ENCODE measurements around the gene ZNF423.

Gene ZNF423

DNA sequence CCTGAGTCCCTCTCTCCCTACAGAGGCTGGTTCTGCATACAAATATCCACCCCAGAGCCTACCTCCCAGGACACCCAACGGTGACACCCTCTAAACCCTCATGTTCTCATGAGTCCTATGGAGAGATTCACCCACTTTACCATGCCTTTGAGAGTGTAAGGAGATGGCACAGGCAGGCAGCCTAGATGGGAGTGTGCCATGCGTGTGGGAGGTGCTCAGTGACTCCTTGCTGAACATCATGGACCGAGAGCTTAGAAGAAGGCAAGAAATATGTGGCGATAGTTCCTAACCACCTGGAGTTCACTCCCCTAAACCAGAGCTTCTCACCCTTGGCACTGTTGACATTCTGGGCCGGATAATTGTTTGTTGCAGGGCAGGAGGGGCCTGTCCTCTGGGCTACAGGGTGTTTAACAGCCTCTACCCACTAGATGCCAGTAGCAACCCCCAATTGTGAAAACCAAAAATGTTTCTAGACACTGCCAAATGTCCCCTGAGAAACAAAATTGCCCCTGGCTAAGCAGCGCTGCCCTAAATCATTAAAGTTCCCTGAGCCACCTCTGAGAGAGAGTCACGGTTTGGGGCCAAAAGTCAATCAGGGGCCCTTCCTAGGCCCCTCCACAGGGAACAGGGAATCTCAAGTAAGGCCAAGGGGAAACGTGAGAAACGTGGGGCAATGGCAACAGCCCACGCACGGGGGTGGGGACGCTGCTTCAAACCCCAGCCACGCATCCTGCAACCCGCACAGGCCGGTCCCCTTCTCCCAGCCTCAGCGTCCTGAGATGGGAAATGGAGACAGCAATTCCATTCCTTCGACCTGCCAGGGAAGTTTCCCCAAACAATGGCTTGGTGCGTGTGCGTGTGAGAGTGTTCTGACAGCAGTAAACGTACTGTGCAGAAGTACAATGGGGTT is 415.5 kb downstream of the ZNF423 start:
- DNase-seq, result no peak

DNA sequence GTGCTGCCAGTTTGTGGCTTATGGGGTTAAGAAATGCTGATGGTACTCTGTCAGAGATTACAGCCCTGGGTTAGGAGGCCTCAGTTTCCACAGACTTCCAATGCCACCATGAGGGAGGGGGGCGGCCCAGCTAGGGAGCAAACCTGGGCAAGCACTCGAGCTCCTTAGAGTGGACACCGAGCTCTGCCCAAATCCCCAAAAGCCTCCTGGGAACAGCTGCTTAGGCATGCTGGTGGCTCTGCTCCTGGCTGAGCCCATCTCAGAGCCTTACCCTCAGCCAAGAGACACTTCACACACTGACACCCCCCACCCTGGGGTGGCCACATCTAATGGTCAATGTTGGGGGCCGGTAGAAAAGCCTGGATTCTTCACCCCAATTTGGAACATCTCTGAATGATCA is 416.2 kb downstream of the ZNF423 start:
- no peak for DNase-seq

GRCh38 chr16:49439050-49439449 is 416.9 kb downstream of the ZNF423 start:
- DNase-seq, result no peak
